ENCODE data around the gene GABRR1. TPM values are rescaled to one million over a fixed set of nuclear protein-coding genes. Genes with fewer than 3 reads are reported as not detected.

GABRR1 gene
- total and polyA plus RNA-seq, 2 donors (not counting 3 experiments of a cell fraction or from before 2014, with no cell fraction given), result not detected

DNA sequence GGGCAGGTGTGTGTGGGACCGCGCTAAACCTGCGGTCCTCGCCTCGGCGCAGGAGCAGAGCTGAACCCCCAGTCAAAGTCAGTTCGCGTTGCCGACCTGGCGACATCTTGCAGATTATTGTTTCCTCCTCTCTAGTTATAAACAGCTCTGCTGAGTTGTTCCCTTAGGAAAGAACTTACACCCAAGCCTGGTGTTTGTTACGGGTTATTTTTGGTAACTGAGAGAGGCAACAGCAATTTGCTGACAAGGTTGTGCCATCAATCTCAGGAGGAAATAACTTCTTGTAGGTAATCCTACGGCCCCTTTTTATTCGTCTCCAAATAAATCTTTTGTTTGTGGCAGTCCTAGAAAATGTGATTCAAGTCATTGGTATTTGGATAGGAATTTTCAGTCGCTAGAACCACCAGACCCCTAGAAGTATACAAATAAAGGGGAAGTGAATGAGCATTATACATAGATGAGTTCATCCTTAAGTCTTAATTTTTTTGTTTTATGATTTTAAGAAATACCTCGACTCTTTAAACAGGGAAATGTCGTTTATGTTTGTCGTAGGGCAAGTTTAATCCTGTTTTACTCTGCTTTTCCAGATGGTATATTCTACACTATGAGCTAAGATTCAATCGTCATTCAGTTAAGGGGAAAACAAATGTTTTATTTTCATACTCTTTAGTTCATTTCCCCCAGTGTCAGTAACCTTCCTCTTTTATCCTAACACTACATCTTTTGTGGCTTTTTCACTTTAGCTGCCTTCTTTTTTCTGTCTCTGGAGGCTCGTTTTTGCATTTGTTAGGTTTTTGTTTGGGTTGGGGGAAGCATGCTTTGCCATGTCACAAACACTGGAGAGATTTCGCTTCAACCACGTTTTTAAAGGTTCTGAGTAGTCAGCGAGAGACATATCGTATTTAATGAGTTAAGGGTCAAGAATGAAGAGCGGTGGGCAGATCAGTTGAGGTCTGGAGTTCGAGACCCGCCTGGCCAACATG lies 70.1 kb downstream of the GABRR1 start:
- H3K79me2 ChIP-seq (ENCODE audit: control insufficient read depth, insufficient read depth, low read length), result peaks cover 4% of the 10 kb centered on the region
- peak overlapping the region; percentile 97 for H2AFZ ChIP-seq (ENCODE audit: low read depth, low read length)
- DNase-seq (ENCODE audit: low read depth, low spot score) (peak; percentile 47), FAIRE-seq (peak; percentile 70)
- H3K4me3 ChIP-seq (replicated peaks in 1 of 3; ENCODE audit: insufficient read depth in 1 of 3, low read depth in 1 of 3, low read length in 3 of 3), result peak overlapping the region; percentile 52 to 83 (median 79)
- H3K9ac ChIP-seq (replicated peaks; ENCODE audit: extremely low read depth, insufficient read depth, low read length), result peak overlapping the region; percentile 81
- dilution Hi-C loops (cut with MboI; ENCODE audit: extremely low pct_ligation_motif_present, low sequenced_read_pairs), result no loop called here
- peaks cover 10% of the 10 kb centered on the region for H3K4me1 ChIP-seq (ENCODE audit: control insufficient read depth, extremely low read depth, insufficient read depth, low read length)
- peak overlapping the region; percentile 72 for H3K27ac ChIP-seq (ENCODE audit: insufficient read depth, low read depth, low read length)
- peak overlapping the region; percentile 62 for H3K4me2 ChIP-seq (ENCODE audit: insufficient read depth, low read length)
- TSS peak; percentile 53 for BruUV-seq (replicated peaks)
- no peaks in the 10 kb centered on the region for H3K9me1 ChIP-seq (replicated peaks; ENCODE audit: control insufficient read depth, extremely low read depth, insufficient read depth, low read length)
- no peaks in the 10 kb centered on the region for H3K9me3 ChIP-seq (replicated peaks; ENCODE audit: control insufficient read depth, insufficient read depth, low read length)
- peaks cover 5 to 7% of the 10 kb centered on the region in 2 experiments for H3K27me3 ChIP-seq (ENCODE audit: control insufficient read depth in 2 of 2, insufficient read depth in 2 of 2, low read length in 2 of 2)
- ChIA-PET POLR2A (interaction anchor here (1.2 to 2.0 kb wide), 4 partner anchors 9 to 205 kb away, joined by 3 to 7 read pairs (median 4); partner anchors contain the start of genes PNRC1 and UBE2J1), CTCF (interaction anchor here (1.1 to 2.7 kb wide), 8 partner anchors 10 to 225 kb away, joined by 3 to 18 read pairs (median 6); no protein-coding TSS in a partner anchor)
- TF ChIP-seq EZH2 (IDR thresholded peaks at IDR 0.05; ENCODE audit: borderline replicate concordance, low read depth, low read length, severe bottlenecking) (no peak), JUN (IDR thresholded peaks at IDR 0.05; ENCODE audit: borderline replicate concordance, insufficient read depth, insufficient read length, low read depth) (no peak), GATA2 (IDR thresholded peaks at IDR 0.05; ENCODE audit: insufficient read depth, insufficient read length, low read depth, low read length) (no peak), FOS (IDR thresholded peaks at IDR 0.05; ENCODE audit: borderline replicate concordance, insufficient read depth, low read length) (no peak), POLR2A (IDR thresholded peaks at IDR 0.05; ENCODE audit: low read depth, low read length) (no peak), POLR2AphosphoS5 (IDR thresholded peaks at IDR 0.05; ENCODE audit: insufficient read depth, low read depth, low read length) (no peak)
- TF ChIP-seq, protein P1, sequence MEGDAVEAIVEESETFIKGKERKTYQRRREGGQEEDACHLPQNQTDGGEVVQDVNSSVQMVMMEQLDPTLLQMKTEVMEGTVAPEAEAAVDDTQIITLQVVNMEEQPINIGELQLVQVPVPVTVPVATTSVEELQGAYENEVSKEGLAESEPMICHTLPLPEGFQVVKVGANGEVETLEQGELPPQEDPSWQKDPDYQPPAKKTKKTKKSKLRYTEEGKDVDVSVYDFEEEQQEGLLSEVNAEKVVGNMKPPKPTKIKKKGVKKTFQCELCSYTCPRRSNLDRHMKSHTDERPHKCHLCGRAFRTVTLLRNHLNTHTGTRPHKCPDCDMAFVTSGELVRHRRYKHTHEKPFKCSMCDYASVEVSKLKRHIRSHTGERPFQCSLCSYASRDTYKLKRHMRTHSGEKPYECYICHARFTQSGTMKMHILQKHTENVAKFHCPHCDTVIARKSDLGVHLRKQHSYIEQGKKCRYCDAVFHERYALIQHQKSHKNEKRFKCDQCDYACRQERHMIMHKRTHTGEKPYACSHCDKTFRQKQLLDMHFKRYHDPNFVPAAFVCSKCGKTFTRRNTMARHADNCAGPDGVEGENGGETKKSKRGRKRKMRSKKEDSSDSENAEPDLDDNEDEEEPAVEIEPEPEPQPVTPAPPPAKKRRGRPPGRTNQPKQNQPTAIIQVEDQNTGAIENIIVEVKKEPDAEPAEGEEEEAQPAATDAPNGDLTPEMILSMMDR (IDR thresholded peaks at IDR 0.05; ENCODE audit: extremely low read depth in 1 of 2, insufficient read depth in 1 of 2, low read depth in 1 of 2, low read length in 2 of 2), result no peak
- TF ChIP-seq, protein P2, sequence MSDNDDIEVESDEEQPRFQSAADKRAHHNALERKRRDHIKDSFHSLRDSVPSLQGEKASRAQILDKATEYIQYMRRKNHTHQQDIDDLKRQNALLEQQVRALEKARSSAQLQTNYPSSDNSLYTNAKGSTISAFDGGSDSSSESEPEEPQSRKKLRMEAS (IDR thresholded peaks at IDR 0.05; ENCODE audit: insufficient read depth, insufficient read length), result no peak
- intact Hi-C loops (cut with micrococcal nuclease), result loop anchor here (1.0 to 5.0 kb wide), 4 partner anchors 67 to 205 kb away; partner anchors contain the start of genes PNRC1, RNGTT and UBE2J1
- no peaks in the 10 kb centered on the region for H4K20me1 ChIP-seq (replicated peaks; ENCODE audit: control insufficient read depth, extremely low read depth, insufficient read depth, low read length)
- H3K36me3 ChIP-seq (ENCODE audit: control insufficient read depth in 2 of 2, extremely low read depth in 1 of 2, insufficient read depth in 2 of 2, low read length in 2 of 2), result no peaks in the 10 kb centered on the region

Measured in endothelial cell of umbilical vein (primary cell).